Frontal cortex (tissue), 4 donors: ENCODE results near the gene CAPN2. TPM values are rescaled to one million over a fixed set of nuclear protein-coding genes. Genes with fewer than 3 reads are reported as not detected.

Experiments used
- DNase-seq, 2 donors: peaks; one replicate each; pipeline ENCODE4 v3.0.0; 2012; ENCODE audit warnings: low spot score in 2 of 2
- FAIRE-seq: peaks from 2 replicates; lab custom pipeline; 2012; peaks lifted over from hg19 to GRCh38; lab: Jason Lieb, UNC
- total RNA-seq: library from RNA; depleted of rRNA; stranded (reverse); fragments of >200 nt; gene quantifications from one replicate; pipeline ENCODE4 v1.2.3, GENCODE V29; 2014
- donor health status: control.
- donor health status: control.
- donor health status: control.

CAPN2 gene
- 36.7 TPM for total RNA-seq

DNA sequence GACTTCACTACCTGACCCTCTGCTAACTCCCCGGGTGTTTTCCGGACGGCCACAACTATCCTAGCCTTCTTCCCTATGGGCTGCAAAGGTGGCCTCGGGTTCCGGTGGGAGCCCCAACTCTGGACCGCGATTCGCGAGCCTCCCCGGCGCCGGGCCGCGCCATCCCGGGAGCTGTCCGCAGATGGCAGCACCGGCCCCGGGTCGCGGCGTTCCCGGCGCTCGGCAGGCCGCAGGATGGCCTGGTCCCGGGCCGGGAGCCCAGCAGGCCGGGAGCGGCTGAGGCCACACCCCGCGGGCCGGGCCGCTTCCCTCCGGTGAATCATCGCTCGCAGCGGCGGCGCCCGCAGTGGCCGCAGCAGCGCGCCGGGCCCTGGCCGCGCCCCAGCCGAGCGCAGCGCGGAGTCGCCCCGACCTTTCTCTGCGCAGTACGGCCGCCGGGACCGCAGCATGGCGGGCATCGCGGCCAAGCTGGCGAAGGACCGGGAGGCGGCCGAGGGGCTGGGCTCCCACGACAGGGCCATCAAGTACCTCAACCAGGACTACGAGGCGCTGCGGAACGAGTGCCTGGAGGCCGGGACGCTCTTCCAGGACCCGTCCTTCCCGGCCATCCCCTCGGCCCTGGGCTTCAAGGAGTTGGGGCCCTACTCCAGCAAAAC is at the start of gene CAPN2:
TSS of gene CAPN2 (plus strand) at position 346 of the 656 bp plus-strand sequence. CDS start at position 448, 102 bp downstream.
- peak; percentile 92 to 94 for DNase-seq
- FAIRE-seq: no peak

DNA sequence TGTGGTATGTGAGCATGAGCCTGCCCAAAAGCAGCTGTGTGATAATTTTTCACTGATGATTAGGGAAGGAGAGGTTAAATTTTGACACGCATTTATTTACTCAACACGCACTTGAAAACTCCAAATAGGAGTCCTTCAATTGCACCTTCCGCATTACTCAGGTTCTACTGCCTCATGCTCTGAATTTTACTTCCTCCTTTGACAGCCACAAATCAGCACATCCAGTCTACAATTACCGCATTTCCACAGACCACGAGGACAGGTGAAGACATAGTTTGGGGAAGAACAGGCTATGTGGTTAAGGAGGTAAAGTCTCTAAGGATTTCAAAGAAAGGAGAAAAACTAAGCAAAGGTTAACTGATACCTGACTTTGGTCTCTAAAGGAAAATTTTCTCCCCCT is 49.4 kb upstream of the CAPN2 start:
- no peak for DNase-seq
- FAIRE-seq: no peak

DNA sequence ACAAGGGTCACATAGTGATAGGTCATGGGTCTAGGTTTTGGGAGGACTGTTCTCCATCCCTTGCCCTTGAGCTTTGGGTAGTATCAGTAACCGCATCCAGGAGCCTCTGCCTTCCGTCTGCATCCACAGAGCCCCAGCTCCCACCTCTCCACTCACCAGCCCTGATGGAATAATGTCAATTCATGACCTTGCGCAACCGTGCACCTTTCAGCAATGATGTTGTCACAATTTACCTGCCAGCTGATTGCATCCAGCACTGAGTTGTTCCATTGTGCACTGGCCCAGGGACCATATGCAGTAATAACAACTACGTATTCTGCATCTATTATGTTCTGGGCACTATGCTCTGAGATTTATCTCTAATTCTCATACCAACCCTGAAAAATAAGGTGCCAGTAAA is 48.2 kb upstream of the CAPN2 start:
- DNase-seq (no peak), FAIRE-seq (no peak)

DNA sequence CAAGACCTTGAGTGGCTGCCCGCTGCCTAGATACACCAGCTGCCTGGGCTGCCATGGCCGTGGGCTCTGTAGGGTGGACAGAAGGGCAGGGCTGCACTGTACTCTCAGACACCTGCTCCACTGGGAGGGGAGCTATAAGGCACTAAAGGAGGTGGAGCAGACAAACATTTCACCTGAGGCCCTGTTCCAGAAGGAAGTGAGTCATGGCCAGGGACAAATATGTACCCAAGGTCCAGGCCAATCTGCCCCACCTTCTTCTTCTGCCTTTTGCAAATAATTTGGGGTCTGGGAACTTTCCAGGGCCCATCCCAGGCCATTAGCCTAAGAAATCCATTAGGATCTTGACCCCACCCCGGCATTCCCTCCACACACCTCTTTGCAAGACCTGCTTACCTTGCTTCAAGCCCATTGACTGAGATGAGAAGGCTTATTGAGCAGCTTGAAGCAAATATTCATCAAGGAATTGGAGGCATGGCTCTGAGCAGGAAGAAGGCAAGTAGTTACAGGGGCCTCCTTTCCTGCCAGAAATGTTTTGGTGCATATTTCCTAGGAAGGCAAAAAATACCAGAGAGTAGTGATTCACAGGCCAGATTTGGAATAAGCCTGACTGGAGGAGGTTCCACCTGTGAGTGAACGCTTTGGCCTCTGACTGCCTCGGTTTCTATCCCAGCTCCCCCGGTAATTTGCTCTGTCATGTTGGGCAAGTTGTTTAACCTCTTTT is 46.6 kb upstream of the CAPN2 start, which contains the start of gene CAPN8:
TSS of gene CAPN8 (minus strand) at position 110 of the 721 bp plus-strand sequence. CDS start at position 55, 55 bp downstream.
- DNase-seq: no peak
- no peak for FAIRE-seq

DNA sequence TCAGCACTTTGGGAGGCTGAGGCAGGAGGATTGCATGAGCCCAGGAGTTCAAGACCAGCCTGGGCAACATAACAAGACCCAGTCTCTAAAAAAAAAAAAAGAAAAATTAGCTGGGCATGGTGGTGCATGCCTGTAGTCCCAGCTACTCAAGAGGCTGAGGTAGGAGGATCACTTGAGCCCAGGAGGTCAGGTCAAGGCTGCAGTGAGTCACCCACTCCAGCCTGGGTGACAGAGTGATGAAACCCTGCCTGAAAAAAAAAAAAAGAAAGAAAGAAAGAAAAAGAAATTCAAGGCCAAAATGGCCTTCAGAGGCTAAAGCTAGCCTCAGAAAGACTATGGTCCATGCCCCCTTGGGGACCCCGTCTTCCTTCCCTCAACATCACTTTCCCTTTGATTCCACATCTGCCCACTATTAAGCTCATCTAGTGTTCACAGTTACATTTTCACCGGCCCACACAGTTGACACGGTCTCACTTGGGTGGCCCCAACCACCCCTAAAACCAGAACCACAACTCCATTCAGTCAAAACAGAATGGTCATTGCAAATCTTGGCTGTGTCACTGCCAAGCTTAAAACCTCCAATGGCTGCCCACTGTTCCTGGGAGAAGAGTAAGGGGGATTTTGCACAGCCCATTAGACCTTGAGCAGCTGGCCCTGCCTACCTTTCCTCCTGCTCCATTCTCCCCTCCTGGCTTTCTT is 44.7 kb upstream of the CAPN2 start:
- FAIRE-seq (no peak), DNase-seq (no peak)

DNA sequence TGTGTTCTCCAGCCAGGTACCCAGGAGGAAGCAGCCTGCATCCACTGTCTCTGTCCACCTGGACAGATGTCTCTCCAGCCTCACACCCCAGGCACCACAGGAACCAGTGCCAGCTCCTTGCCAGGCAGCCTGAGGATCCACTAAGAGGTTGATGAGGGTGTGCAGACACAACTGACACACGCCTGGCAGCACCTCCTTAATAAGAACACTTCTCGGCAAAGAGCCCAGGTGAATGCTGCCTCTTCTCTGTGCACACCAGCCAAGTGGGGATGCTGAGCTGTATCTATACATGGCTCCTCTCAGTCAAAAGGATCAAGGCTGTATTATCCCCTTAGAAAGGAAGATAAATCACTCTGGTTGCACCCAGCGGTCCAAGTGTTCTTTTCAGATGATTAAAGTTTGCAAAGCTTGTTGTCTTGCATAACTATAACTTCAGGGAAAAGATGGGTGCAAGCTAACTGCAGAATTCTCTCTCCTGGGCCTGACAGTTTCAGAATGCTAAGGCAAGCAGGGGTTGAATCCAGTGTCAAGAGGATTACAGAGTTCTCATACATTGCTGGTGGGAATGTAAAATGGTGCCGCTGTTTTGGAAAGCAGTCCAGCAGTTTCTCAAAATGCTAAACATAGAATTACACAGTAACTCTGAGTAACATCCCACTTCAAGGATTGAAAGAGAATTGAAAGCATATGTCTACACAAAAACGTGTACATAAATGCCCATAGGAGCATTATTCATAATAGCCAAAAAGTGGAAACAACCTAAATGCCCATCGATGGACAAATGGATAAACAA is 43.1 kb upstream of the CAPN2 start:
- FAIRE-seq (no peak), DNase-seq (no peak)

DNA sequence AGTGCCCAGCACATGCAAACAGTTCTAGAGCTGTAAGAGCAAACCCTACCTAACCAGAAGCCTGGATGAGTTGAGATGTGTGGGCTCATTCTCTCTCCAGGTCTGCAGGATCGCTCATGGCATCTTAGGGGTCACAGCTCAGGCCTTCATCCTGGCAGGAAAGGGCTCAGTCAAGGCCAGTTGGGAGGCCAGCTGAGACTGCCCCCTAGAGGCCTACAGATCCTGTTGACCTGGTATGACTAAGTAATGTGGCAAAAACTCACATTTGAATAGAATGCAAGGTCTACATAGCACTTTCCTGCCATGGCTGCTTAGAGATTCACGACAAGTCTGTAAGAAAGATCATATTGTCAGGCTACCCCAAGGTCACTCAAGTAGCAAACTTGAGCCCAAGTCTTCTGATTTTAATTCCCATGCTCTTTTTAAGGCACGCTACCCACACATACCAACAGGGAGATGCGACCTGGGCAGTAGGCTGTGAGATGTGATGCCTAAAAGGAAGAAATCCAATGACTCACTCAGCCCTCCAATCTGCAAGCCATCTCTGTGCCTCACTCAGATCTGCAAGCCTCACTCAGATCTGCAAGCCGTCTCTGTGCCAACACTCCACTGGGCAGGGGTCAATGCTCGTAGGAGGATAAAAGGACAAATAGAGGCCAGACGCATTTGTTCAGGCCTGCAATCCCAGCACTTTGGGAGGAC is 41.7 kb upstream of the CAPN2 start:
- FAIRE-seq: no peak
- DNase-seq: no peak

DNA sequence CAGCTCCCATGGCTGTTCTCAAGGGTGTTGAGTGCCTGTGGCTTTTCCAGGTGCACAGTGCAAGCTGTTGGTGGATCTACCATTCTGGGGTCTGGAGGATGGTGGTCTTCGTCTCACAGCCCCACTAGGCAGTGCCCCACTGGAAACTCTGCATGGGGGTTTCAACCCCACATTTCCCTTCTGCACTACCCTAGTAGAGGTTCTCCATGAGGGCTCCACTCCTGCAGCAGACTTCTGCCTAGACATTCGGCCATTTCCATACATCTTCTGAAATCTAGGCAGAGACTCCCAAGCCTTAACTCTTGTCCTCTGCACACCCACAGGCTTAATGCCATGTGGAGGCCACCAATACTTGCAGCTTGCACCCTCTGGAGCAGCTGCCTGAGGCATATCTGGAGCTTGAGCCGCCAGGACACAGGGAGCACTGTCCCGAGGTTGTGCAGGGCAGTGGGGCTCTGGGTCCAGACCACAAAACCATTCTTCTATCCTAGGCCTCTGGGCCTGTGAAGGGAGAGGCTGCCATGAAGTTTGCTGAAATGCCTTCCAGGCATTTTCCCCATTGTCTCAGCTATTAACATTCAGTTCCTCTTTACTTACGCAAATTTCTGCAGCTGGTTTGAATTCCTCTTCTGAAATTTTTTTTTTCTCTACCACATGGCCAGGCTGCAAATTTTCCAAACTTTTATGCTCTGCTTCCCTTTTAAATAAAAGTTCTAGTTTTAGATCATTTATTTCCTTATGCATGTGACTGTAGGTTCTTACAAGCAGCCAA is 38.0 kb upstream of the CAPN2 start:
- no peak for FAIRE-seq

DNA sequence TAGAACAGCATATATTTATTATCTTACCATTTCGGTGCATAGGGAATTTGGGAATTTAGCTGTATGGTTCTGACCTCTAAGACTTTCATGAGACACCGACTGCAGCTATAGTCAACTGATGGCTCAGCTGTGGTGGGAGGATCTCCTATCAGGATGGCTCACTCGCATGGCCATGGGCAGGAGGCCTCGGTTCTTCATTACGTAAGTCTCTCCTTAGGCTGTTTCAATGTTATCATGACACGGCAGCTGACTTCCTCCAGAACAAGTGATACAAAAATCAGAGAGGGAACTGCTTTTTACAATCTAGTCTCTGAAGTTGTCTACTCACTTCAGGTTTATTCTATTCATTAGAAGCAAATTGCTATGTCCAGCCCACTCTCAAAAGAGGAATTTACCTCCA is 33.5 kb upstream of the CAPN2 start:
- FAIRE-seq: no peak

More for the DNA sequence above, 38.0 kb upstream of the CAPN2 start:
- DNase-seq: no peak

DNA sequence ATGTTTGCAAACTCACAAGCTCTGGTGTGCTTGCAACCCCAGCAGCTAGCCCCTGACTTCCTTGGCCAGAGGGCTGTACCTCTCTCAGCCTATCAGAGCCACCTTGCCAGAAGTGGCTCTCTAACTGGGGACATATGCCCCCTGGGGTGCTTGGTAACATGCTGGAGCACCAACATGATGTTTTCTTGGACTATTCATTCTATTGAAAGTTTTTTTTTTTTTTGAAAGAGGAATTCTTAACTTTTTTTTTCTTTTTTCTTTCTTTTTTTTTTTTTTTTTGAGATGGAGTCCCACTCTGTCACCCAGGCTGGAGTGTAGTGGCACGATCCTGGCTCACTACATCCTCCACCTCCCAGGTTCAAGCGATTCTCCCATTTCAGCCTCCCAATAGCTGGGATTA is 32.2 kb upstream of the CAPN2 start:
- FAIRE-seq (no peak), DNase-seq (no peak)

More for the DNA sequence above, 33.5 kb upstream of the CAPN2 start:
- no peak for DNase-seq

DNA sequence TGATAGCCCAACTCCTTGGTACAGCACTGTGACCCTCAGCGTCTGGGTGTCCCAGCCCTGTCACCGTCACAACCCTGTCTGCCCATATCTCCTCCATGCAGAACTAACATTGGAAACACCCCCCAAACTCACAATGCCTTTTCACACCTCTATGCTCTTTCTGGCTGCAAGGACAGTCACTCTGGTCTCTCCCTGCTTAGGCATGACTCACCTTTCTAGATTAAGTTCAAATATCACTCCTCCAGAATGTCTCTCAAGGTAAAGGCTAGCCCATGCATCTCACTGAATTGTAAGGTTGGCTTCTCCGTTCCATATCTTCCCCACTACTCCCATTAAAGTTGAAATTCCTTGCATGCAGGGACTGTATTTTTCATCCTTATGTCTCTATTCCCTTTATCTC is 29.8 kb upstream of the CAPN2 start:
- FAIRE-seq (no peak), DNase-seq (no peak)

DNA sequence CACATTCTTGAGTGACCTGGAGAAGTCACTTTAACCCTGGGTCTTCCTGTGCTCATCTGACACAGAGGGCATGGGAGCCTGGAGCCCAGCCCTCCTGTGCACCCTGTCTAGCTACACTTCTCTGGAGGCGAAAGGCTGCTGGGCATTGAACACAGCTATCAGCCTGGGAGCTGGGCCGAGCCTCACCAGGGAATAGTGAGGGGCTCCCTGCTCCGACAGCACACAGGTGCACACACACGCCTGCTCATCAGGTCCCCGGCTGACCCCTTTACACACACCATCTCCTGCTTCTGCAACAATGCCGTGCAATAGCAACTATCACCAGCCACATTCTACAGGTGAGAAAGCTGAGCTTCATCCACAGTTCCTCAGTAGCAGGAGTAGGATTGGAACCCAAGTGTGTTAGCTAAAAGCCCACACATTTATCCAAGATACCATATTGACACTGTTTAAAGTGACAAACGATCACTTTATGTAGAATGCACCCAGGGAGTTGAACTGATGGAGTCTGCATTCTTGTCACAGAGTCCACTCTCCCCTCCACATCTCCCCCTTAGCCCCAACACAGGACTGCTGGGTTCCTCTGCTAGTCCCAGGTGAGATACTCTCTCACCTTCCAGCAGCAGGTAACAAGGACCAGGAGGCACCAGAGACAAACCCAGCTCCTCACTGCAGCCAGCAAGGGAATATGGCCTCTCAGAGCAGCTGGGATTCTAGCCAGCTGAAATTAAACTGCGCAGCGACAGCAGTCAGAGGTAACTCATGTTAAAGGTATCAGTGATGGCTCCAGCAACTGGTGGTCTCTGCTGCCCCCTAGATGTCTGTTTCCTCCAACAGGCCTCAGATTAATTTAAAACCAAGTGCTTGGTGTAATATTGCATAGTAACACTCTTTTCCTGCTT is 28.5 kb upstream of the CAPN2 start:
- DNase-seq: peak in 1 of 2 donors; percentile 35
- no peak for FAIRE-seq

DNA sequence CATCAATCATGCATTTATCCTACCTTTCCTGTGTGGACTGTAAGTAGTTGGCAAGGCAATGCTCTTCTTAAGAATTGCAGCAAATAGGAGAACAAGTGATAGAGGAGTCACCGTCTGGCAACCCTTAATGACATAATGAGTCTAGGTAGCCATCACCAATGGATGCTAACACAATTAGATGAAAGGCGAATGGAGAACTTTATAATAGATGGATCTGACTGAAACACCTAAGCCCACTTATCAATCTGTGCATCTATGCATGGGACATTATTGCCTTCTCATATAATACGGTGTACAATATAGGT is 27.9 kb upstream of the CAPN2 start:
- no peak for FAIRE-seq

DNA sequence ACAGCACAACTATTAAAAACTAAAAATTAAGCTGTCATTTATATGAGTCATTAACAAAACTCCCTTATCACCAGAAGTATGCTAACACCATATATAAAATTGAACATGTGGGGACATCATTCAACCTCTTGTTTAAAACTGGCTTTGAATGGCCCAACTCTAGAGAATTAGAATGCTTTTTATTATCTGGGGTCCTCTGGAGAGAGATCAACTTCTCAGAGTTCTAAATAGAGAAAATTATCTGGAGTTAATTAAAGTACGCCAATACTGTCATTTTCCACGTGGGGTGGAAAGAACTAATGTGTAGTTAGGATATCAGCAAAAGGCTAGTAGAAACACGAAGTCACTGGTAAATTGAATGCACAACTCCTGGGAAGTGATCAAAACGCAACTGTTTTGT is 21.2 kb upstream of the CAPN2 start:
- FAIRE-seq (no peak), DNase-seq (no peak)

More for the DNA sequence above, 27.9 kb upstream of the CAPN2 start:
- DNase-seq: no peak

DNA sequence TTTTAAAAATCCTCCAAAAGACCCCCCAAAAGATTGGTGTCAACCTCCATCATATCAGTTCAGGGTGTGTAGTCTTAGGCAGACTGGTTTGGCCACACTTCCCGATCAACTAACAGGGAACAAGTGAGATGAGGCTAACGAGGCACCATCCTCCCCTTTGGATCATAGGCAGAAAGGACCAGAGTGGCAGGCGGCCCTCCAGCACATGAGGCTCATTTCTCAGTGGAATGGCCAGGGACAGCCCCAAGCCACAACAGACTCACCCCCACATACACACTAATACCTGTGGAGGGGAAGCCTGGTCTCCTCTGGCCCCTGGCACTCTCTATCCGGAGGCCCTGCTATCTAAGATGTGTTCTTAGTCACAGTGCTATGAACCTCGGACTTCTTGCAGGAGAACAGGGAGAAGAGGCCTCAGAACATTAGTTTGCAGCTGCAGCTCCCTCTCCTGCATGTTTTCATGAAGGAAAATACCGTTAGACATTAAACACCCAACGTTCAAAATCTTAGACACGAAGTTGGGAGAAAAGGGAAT is 17.3 kb upstream of the CAPN2 start:
- no peak for DNase-seq
- FAIRE-seq: no peak

DNA sequence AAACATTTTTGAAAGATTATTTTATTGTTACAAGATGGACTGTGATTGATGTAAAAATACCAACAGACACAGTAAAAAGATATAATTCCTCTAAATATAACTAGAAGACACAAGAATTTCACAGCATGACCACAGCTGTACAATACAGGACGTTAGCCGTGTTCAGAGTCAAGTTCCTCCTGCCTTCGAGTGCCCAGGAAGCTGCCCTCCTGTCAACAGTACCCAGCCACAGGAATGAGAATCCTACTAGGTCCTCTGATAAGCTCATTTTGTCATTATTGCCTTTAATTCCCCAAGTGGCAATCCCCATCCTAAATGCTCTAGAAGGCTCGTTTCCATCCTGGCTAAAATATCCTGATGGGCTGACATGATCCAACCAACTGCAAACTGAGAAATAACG is 16.4 kb upstream of the CAPN2 start:
- no peak for FAIRE-seq
- no peak for DNase-seq

DNA sequence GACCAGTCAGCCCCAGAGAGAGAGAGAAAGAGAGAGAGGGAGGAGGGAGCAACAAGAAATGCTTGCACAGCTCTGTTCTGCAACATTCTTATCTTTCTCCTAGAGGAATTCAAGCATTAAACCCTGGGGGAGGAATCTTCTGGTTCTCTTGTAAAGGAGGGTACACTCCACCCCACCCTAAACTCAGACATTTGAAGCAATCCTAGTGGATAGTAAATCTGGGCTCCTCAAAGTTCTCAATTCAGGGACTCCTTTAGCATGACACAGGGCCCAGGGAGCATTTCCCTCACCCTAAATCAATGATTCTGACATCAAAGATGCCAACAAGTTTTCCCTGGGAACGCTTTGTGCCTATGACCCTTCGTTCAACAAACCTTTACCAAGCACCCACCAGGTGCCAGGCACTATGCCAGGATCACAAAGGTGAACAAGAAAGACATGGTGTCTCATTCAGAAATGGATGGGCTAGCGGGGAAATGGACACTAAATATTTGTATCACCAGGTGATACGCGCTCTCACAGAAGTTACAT is 11.9 kb upstream of the CAPN2 start:
- FAIRE-seq: no peak
- no peak for DNase-seq
